K562 (cell line): Measurements from ENCODE around the gene ST7. TPM values are rescaled to one million over a fixed set of nuclear protein-coding genes. Genes with fewer than 3 reads are reported as not detected.

Source experiments
- ARID2 ChIP-seq: fragments of 450-650 bp; IDR thresholded peaks from 2 replicates; pipeline ENCODE4 v1.6.1; 2017; ENCODE audit warnings: antibody characterized with exemption, mild to moderate bottlenecking
- CBX8 ChIP-seq: fragments of 200-600 bp; sonication (generic); IDR thresholded peaks from 2 replicates; pipeline ENCODE4 v1.6.1; 2012; ENCODE audit warnings: borderline replicate concordance, mixed run types, low read depth, mild to moderate bottlenecking, moderate library complexity, mixed read lengths, low read length, control low read depth, inconsistent platforms; ENCODE audit not compliant: poor library complexity, severe bottlenecking; ENCODE audit errors: extremely low read depth
- CHD4 ChIP-seq: fragments of 200-600 bp; sonication (generic); IDR thresholded peaks from 3 replicates; pipeline ENCODE4 v1.6.1; 2012; ENCODE audit warnings: low read depth, mild to moderate bottlenecking, mixed read lengths, low read length, inconsistent platforms; ENCODE audit not compliant: insufficient read depth, insufficient replicate concordance, poor library complexity, severe bottlenecking
- DDX20 ChIP-seq: fragments of 450-650 bp; IDR thresholded peaks from 2 replicates; pipeline ENCODE4 v1.6.1; 2016; ENCODE audit warnings: missing genetic modification characterization, low read depth, mild to moderate bottlenecking, missing compliant biosample characterization, moderate library complexity
- E2F5 ChIP-seq: sonication (generic); formaldehyde crosslinking; IDR thresholded peaks from 2 replicates; pipeline ENCODE4 v1.8.0; 2022; ENCODE audit warnings: mild to moderate bottlenecking, missing genetic modification reagents
- ESRRA ChIP-seq: fragments of 450-650 bp; IDR thresholded peaks from 2 replicates; pipeline ENCODE4 v1.6.1; 2014; ENCODE audit warnings: low read depth, mild to moderate bottlenecking, moderate library complexity, borderline replicate concordance
- FOXA3 ChIP-seq, 2 experiments: fragments of 450-650 bp in 1 of 2; sonication (generic) in 1 of 2; formaldehyde crosslinking; IDR thresholded peaks in 1 of 2; conservative IDR thresholded peaks in 1 of 2; 2 replicates each; pipeline versions ENCODE4 v1.4.0 to v1.8.0; 2020 to 2022; ENCODE audit warnings: mild to moderate bottlenecking in 2 of 2, missing genetic modification reagents in 1 of 2
- GATAD2A ChIP-seq: fragments of 450-650 bp; IDR thresholded peaks from 2 replicates; pipeline ENCODE4 v1.6.1; 2017
- HOXB6 ChIP-seq: fragments of 250-450 bp; sonication (Bioruptor Pico); IDR thresholded peaks from 2 replicates; pipeline ENCODE4 v1.5.1; 2022; ENCODE audit warnings: mild to moderate bottlenecking, borderline replicate concordance
- KAT8 ChIP-seq: fragments of 450-650 bp; IDR thresholded peaks from 2 replicates; pipeline ENCODE4 v1.6.1; 2016; ENCODE audit warnings: low read depth, mild to moderate bottlenecking
- MEIS2 ChIP-seq: fragments of 450-650 bp; IDR thresholded peaks from 2 replicates; pipeline ENCODE4 v1.6.1; 2014; ENCODE audit warnings: mild to moderate bottlenecking; ENCODE audit not compliant: partially characterized antibody
- MYC ChIP-seq, 2 experiments: fragments of 250-450 bp in 1 of 2; sonication (Bioruptor Pico) in 1 of 2; IDR thresholded peaks; 2 replicates each; pipeline versions ENCODE4 v1.5.1 to v1.6.1; 2012 to 2021; ENCODE audit warnings: low read depth in 2 of 2, borderline replicate concordance in 1 of 2, improper control_type of control experiment in 1 of 2, low read length in 1 of 2, mild to moderate bottlenecking in 1 of 2, moderate library complexity in 1 of 2
- NCOR1 ChIP-seq: fragments of 450-650 bp; IDR thresholded peaks from 2 replicates; pipeline ENCODE4 v1.6.1; 2016; ENCODE audit warnings: mild to moderate bottlenecking, moderate library complexity
- TEAD4 ChIP-seq, 2 experiments: sonication (generic) in 1 of 2; formaldehyde crosslinking in 1 of 2; IDR thresholded peaks; 2 replicates each; pipeline versions ENCODE4 v1.6.1 to v1.8.0; 2012 to 2022; ENCODE audit warnings: borderline replicate concordance in 1 of 2, inconsistent platforms in 1 of 2, low read length in 1 of 2, mild to moderate bottlenecking in 1 of 2, missing genetic modification reagents in 1 of 2
- THRAP3 ChIP-seq: fragments of 450-650 bp; IDR thresholded peaks from 2 replicates; pipeline ENCODE4 v1.6.1; 2016; ENCODE audit warnings: mild to moderate bottlenecking, inconsistent platforms, borderline replicate concordance
- ZBTB11 ChIP-seq, 3 experiments: fragments of 200-800 bp in 1 of 3; fragments of 250-450 bp in 1 of 3; fragments of 450-650 bp in 1 of 3; sonication (Bioruptor Pico) in 1 of 3; sonication (Bioruptor generic) in 1 of 3; formaldehyde crosslinking in 1 of 3; IDR thresholded peaks; 2 replicates each; pipeline versions ENCODE4 v1.6.1 to v1.8.0; 2016 to 2022; ENCODE audit warnings: mild to moderate bottlenecking in 2 of 3, missing genetic modification characterization in 2 of 3, missing compliant biosample characterization in 1 of 3, moderate library complexity in 1 of 3
- ZBTB8A ChIP-seq: fragments of 450-650 bp; IDR thresholded peaks from 2 replicates; pipeline ENCODE4 v1.6.1; 2018; ENCODE audit warnings: mild to moderate bottlenecking, moderate library complexity; ENCODE audit not compliant: partially characterized antibody
- ZKSCAN8 ChIP-seq: fragments of 200-800 bp; sonication (Bioruptor generic); IDR thresholded peaks from 2 replicates; pipeline ENCODE4 v1.6.1; 2016; ENCODE audit warnings: missing genetic modification characterization, missing compliant biosample characterization
- polyA plus RNA-seq, 8 experiments: library from polyadenylated mRNA; depleted of rRNA in 4 of 8; stranded (reverse) in 5 of 8; unstranded in 3 of 8; fragments of >200 nt; fragmentation: Nextera tagmentation in 2 of 8; fragmentation: Illumina TruSeq in 1 of 8; extraction: Ambion mirVana in 2 of 8; extraction: Trizol in 1 of 8; gene quantifications; 2 replicates each; pipeline versions ENCODE4 v1.2.1 to v1.2.3, GENCODE V29; 2011 to 2014; ENCODE audit warnings: inconsistent platforms in 1 of 8, missing spikeins in 1 of 8
- total RNA-seq, 7 experiments: library from RNA; depleted of rRNA in 6 of 7; stranded (reverse); fragments of >200 nt in 6 of 7; fragmentation: Illumina TruSeq in 2 of 7; extraction: Trizol in 2 of 7; gene quantifications; 2 replicates each; pipeline versions ENCODE4 v1.2.1 to v1.2.3, GENCODE V29; 2011 to 2021; ENCODE audit warnings: low replicate concordance in 1 of 7
- TF ChIP-seq, protein P1 (sequence below): fragments of 250-450 bp; sonication (Bioruptor Pico); IDR thresholded peaks from 2 replicates; pipeline ENCODE4 v1.5.0; 2021; ENCODE audit warnings: mild to moderate bottlenecking, borderline replicate concordance

The ST7 gene
- total and polyA plus RNA-seq, 9 of the 15 experiments (the other 6 are each of a cell fraction or from before 2014, with no cell fraction given): 23.9 to 56.3 (median 36.9) TPM

GRCh38 chr7:117014099-117014656 is 60.9 kb downstream of the ST7 start (continued):
- TF ChIP-seq MYC (IDR thresholded peaks at IDR 0.05; ENCODE audit: low read depth, low read length) (peak; percentile 76), MYC (CRISPR knock-in tag; IDR thresholded peaks at IDR 0.05; ENCODE audit: borderline replicate concordance, low read depth) (0 out of 2 replicates have a peak, but pooled peaks have one; percentile 30), ZBTB8A (peak; percentile 22), KAT8 (no peak), ESRRA (peak; percentile 7; the same call in 1 of the 2 replicates), CHD4 (no peak), ZBTB11 (CRISPR knock-in tag; IDR thresholded peaks at IDR 0.05) (no peak), DDX20 (tag) (peak; percentile 34; the same call in 1 of the 2 replicates), E2F5 (CRISPR knock-in tag) (no peak), THRAP3 (peak; percentile 73; the same call in 1 of the 2 replicates), FOXA3 (CRISPR knock-in tag; conservative IDR thresholded peaks at IDR 0.05 in 1 of 2, IDR thresholded peaks at IDR 0.05 in 1 of 2) (no peak), NCOR1 (peak; percentile 36), TEAD4 (IDR thresholded peaks at IDR 0.05; ENCODE audit: low read length) (peak; percentile 62; the same call in 1 of the 2 replicates), TEAD4 (CRISPR knock-in tag; IDR thresholded peaks at IDR 0.05; ENCODE audit: borderline replicate concordance) (no peak), GATAD2A (no peak), HOXB6 (no peak), ARID2 (no peak), ZKSCAN8 (0 out of 2 replicates have a peak, but pooled peaks have one; percentile 2), CBX8 (no peak), MEIS2 (peak; percentile 68)
- TF ChIP-seq, protein P1, sequence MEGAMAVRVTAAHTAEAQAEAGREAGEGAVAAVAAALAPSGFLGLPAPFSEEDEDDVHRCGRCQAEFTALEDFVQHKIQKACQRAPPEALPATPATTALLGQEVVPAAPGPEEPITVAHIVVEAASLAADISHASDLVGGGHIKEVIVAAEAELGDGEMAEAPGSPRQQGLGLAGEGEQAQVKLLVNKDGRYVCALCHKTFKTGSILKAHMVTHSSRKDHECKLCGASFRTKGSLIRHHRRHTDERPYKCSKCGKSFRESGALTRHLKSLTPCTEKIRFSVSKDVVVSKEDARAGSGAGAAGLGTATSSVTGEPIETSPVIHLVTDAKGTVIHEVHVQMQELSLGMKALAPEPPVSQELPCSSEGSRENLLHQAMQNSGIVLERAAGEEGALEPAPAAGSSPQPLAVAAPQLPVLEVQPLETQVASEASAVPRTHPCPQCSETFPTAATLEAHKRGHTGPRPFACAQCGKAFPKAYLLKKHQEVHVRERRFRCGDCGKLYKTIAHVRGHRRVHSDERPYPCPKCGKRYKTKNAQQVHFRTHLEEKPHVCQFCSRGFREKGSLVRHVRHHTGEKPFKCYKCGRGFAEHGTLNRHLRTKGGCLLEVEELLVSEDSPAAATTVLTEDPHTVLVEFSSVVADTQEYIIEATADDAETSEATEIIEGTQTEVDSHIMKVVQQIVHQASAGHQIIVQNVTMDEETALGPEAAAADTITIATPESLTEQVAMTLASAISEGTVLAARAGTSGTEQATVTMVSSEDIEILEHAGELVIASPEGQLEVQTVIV: peak; percentile 59; the same call in 1 of the 2 replicates
